GM10248 (cell line): ENCODE results near the gene SFI1.
"Not testable (repeated sequence)": the region's sequence is repeated elsewhere in the genome, so short reads cannot be mapped to it uniquely, and the experiment has no call there.

ENCODE experiments used
- CTCF ChIA-PET: fragments of 300-600 bp; sonication (Branson Sonifier 250); formaldehyde crosslinking; extraction: SDS; loops from one replicate; lab custom pipeline; 2021; ENCODE audit warnings: antibody characterized with exemption; lab: Yijun Ruan, JAX
- POLR2A ChIA-PET: fragments of 350-650 bp; sonication (Branson Sonifier 250); formaldehyde crosslinking; extraction: SDS; loops from one replicate; lab custom pipeline; 2020; ENCODE audit warnings: antibody characterized with exemption; lab: Yijun Ruan, JAX
- DNase-seq: peaks from one replicate; pipeline ENCODE4 v3.0.0; 2012; ENCODE audit errors: extremely low spot score
- TF ChIP-seq, protein P1 (sequence below): IDR thresholded peaks from 2 replicates; pipeline ENCODE4 v1.5.1; 2012; ENCODE audit warnings: mild to moderate bottlenecking, low read depth; ENCODE audit errors: extremely low read depth, missing control alignments, control extremely low read depth

SFI1 gene

DNA sequence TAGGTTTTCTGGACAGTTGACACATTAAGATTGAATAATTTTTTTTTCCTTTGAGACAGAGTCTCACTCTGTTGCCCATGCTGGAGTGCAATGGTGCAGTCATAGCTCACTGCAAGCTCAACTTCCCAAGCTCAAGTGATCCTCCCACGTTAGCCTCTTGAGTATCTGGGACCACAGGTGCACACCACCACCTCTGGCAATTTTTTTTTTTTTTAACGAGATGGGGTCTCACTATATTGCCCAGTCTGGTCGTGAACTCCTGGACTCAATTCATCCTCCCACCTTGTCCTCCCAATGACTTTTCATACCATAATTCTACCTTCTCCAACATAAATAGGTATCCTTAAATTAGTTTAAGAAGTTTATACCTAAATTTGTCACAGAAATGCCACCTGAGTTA is 15.2 kb upstream of the SFI1 start:
- CTCF ChIA-PET = interaction anchor here (1.2 kb wide), 1 partner anchor 29 kb away, joined by 3 read pairs; no protein-coding TSS in a partner anchor
- POLR2A ChIA-PET = no interaction called here
- TF ChIP-seq, protein P1, sequence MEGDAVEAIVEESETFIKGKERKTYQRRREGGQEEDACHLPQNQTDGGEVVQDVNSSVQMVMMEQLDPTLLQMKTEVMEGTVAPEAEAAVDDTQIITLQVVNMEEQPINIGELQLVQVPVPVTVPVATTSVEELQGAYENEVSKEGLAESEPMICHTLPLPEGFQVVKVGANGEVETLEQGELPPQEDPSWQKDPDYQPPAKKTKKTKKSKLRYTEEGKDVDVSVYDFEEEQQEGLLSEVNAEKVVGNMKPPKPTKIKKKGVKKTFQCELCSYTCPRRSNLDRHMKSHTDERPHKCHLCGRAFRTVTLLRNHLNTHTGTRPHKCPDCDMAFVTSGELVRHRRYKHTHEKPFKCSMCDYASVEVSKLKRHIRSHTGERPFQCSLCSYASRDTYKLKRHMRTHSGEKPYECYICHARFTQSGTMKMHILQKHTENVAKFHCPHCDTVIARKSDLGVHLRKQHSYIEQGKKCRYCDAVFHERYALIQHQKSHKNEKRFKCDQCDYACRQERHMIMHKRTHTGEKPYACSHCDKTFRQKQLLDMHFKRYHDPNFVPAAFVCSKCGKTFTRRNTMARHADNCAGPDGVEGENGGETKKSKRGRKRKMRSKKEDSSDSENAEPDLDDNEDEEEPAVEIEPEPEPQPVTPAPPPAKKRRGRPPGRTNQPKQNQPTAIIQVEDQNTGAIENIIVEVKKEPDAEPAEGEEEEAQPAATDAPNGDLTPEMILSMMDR = no peak
- DNase-seq = no peak

DNA sequence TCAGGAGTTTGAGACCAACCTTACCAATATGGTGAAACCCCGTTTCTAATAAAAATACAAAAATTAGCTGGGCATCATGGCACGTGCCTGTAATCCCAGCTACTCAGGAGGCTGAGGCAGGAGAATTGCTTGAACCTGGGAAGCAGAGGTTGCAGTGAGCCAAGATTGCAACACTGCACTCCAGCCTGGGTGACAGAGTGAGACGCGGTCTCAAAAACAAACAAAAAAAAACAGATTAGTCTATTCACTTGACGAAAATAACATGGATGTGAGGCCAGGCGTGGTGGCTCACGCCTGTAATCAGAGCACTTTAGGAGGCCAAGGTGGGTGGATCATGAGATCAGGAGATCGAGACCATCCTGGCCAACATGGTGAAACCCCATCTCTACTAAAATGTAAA is 13.9 kb upstream of the SFI1 start:
- DNase-seq, CTCF ChIA-PET: not testable (repeated sequence)

GRCh38 chr22:31486369-31486768 is 10.0 kb upstream of the SFI1 start:
- DNase-seq, POLR2A ChIA-PET: not testable (repeated sequence)
- CTCF ChIA-PET = interaction anchor here (1.4 to 1.6 kb wide), 2 partner anchors 9 to 10 kb away, joined by 4 read pairs; partner anchors contain the start of gene SFI1

More for the DNA sequence above, 13.9 kb upstream of the SFI1 start:
- POLR2A ChIA-PET = interaction anchor here (0.5 kb wide), 1 partner anchor 11 kb away, joined by 3 read pairs; no protein-coding TSS in a partner anchor

- POLR2A ChIA-PET = no interaction called here
- CTCF ChIA-PET = interaction anchor here (0.6 to 1.6 kb wide), 2 partner anchors 9 to 33 kb away, joined by 3 to 4 read pairs; partner anchors contain the start of gene SFI1
- no peak for DNase-seq
- TF ChIP-seq, protein P1 = no peak
These were observed 9.4 kb upstream of the SFI1 start for GRCh38 chr22:31486951-31487350.

- ChIA-PET POLR2A (interaction anchor here (0.6 to 1.3 kb wide), 2 partner anchors 11 to 342 kb away, joined by 3 to 4 read pairs; no protein-coding TSS in a partner anchor), CTCF (interaction anchor here (0.8 to 1.8 kb wide), 5 partner anchors 10 to 150 kb away, joined by 3 to 5 read pairs (median 4); no protein-coding TSS in a partner anchor)
- DNase-seq = no peak
- TF ChIP-seq, protein P1 = no peak
These were observed 7.9 kb upstream of the SFI1 start for GRCh38 chr22:31488346-31488883.

DNA sequence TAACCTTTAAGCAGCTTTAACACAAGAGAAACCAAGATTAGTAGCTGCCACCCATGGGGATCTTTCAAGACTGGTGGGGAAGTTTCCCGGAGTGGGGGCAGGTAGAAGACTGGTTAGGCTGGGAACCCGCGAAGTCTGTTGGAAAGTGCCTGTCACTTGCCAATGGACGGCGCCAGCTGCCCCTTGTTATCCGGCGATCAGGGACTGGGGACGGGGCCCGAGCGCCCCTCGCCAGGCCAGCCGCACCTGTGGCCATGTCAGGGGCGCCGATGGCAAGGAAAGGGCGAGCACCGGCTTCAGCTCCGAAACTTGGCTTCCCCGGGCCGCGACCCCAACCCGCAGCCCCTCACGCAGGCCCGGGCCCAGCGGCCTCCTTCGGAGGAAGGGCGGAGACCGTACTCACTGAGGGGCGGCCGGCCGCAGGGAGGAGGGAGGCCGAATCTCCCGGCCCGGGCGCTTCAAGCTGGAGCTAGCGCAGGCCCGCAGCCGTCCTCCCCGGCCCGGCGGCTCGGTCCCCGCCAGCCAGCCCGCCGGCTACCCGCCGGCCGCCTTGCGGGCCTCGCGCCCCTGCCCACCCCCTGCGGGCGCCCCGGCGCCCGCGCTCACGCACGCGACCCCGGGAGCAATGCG is 7.2 kb upstream of the SFI1 start:
- ChIA-PET CTCF (interaction anchor here (1.0 to 1.8 kb wide), 5 partner anchors 11 to 149 kb away, joined by 3 to 5 read pairs (median 4); no protein-coding TSS in a partner anchor), POLR2A (interaction anchor here (1.3 kb wide), 1 partner anchor 12 kb away, joined by 4 read pairs; no protein-coding TSS in a partner anchor)

More for the DNA sequence above, 7.2 kb upstream of the SFI1 start:
- TF ChIP-seq, protein P1 = peak; percentile 10
- peak; percentile 44 for DNase-seq
